K562 (cell line): Measurements from ENCODE around the gene PPP1R2B. TPM values are rescaled to one million over a fixed set of nuclear protein-coding genes. Genes with fewer than 3 reads are reported as not detected.

Experiments
- ATAC-seq: fragments of 200-7000 bp; cut with Tn5 transposase; 3 replicates; pipeline ENCODE4 v1.9.1; 2020; ENCODE audit warnings: moderate library complexity
- BruUV-seq: library from RNA; stranded (reverse); fragments of 400-500 nt; replicated peaks from 2 replicates; lab custom pipeline; 2021; lab: Mats Ljungman, UMichigan
- CTCF ChIA-PET: fragments of 300-600 bp; formaldehyde crosslinking; extraction: SDS; loops from one replicate; lab custom pipeline; 2021; ENCODE audit warnings: low intra/inter-chr PET ratio; lab: Yijun Ruan, JAX
- POLR2A ChIA-PET: fragments of 300-600, 350-650 bp; sonication (Branson Sonifier 250); formaldehyde crosslinking; extraction: SDS; loops from one replicate; lab custom pipeline; 2021; ENCODE audit warnings: antibody characterized with exemption, inconsistent platforms; lab: Yijun Ruan, JAX
- DNase-seq, 4 experiments: peaks; one replicate each; pipeline versions ENCODE4 v3.0.0 to v3.0.0-alpha.2; 2011 to 2018; ENCODE audit warnings: low spot score in 3 of 4, mixed read lengths in 3 of 4; ENCODE audit errors: extremely low read depth in 1 of 4
- FAIRE-seq: peaks from 2 replicates; lab custom pipeline; 2011; peaks lifted over from hg19 to GRCh38; lab: Jason Lieb, UNC
- H2AFZ ChIP-seq: 2 replicates; pipeline ENCODE4 v1.6.0; 2011; ENCODE audit warnings: low read depth, low read length, control low read depth, inconsistent platforms
- H3K27ac ChIP-seq: fragments of 200-600 bp; 3 replicates; pipeline ENCODE4 v1.8.0; 2011; ENCODE audit warnings: low read depth, mild to moderate bottlenecking, control low read depth, inconsistent platforms, low read length, moderate library complexity, mixed read lengths; ENCODE audit errors: extremely low read depth
- H3K27me3 ChIP-seq, 2 experiments: fragments of 300-600 bp in 1 of 2; 2 replicates in 1 of 2; 3 replicates in 1 of 2; pipeline versions ENCODE4 v1.6.0 to v1.8.0; 2011; ENCODE audit warnings: inconsistent platforms in 2 of 2, low read length in 2 of 2, mild to moderate bottlenecking in 1 of 2, mixed read lengths in 1 of 2, moderate library complexity in 1 of 2; ENCODE audit not compliant: control insufficient read depth in 2 of 2, insufficient read depth in 2 of 2
- H3K36me3 ChIP-seq: fragments of 300-600 bp; 3 replicates; pipeline ENCODE4 v1.8.0; 2011; ENCODE audit warnings: mild to moderate bottlenecking, low read length, inconsistent platforms; ENCODE audit not compliant: control insufficient read depth, insufficient read depth
- H3K4me1 ChIP-seq, 2 experiments: fragments of 200-600 bp in 1 of 2; replicated peaks in 1 of 2; 2 replicates in 1 of 2; 3 replicates in 1 of 2; pipeline versions ENCODE4 v1.5.1 to v1.8.0; 2011; ENCODE audit warnings: inconsistent platforms in 2 of 2, low read length in 2 of 2, mild to moderate bottlenecking in 1 of 2, mixed read lengths in 1 of 2, moderate library complexity in 1 of 2; ENCODE audit not compliant: control insufficient read depth in 2 of 2, insufficient read depth in 2 of 2
- H3K4me2 ChIP-seq: 2 replicates; pipeline ENCODE4 v1.6.1; 2011; ENCODE audit warnings: low read length, control low read depth, inconsistent platforms, mixed read lengths; ENCODE audit not compliant: insufficient read depth
- H3K4me3 ChIP-seq: fragments of 200-600 bp; sonication (generic), shearing (Covaris generic); 2 replicates; pipeline ENCODE4 v1.5.1; 2016; ENCODE audit warnings: control low read depth, inconsistent platforms
- H3K79me2 ChIP-seq: fragments of 200-600 bp; 3 replicates; pipeline ENCODE4 v1.8.0; 2011; ENCODE audit warnings: low read length, inconsistent platforms; ENCODE audit not compliant: control insufficient read depth, insufficient read depth
- H3K9ac ChIP-seq, 2 experiments: 2 replicates each; pipeline versions ENCODE4 v1.6.0 to v1.6.1; 2011; ENCODE audit warnings: low read depth in 2 of 2, low read length in 2 of 2, control low read depth in 1 of 2, inconsistent platforms in 1 of 2, mild to moderate bottlenecking in 1 of 2, mixed read lengths in 1 of 2; ENCODE audit not compliant: insufficient read depth in 1 of 2
- H3K9me1 ChIP-seq: one replicate; pipeline ENCODE4 v1.6.0; 2011; ENCODE audit warnings: inconsistent platforms, mild to moderate bottlenecking, low read length, moderate library complexity; ENCODE audit not compliant: control insufficient read depth, insufficient read depth
- H3K9me3 ChIP-seq: replicated peaks from 2 replicates; pipeline ENCODE4 v1.5.1; 2011; ENCODE audit warnings: low read depth, low read length, inconsistent platforms; ENCODE audit not compliant: control insufficient read depth, insufficient read depth
- H4K20me1 ChIP-seq: replicated peaks from 2 replicates; pipeline ENCODE4 v1.6.1; 2011; ENCODE audit warnings: low read length, inconsistent platforms, mixed read lengths; ENCODE audit not compliant: control insufficient read depth, insufficient read depth
- ASH1L ChIP-seq: fragments of 450-650 bp; IDR thresholded peaks from 2 replicates; pipeline ENCODE4 v1.6.1; 2018; ENCODE audit warnings: borderline replicate concordance, mild to moderate bottlenecking, low read depth; ENCODE audit not compliant: partially characterized antibody
- ELK3 ChIP-seq: fragments of 450-650 bp; formaldehyde crosslinking; IDR thresholded peaks from 2 replicates; pipeline ENCODE4 v1.4.0; 2020; ENCODE audit warnings: mild to moderate bottlenecking
- GTF3C2 ChIP-seq: IDR thresholded peaks from 3 replicates; pipeline ENCODE4 v1.6.1; 2011; ENCODE audit warnings: borderline replicate concordance, mild to moderate bottlenecking, moderate library complexity; ENCODE audit not compliant: insufficient read length; ENCODE audit errors: extremely low read depth
- HNRNPL ChIP-seq: fragments of 200-400 bp; formaldehyde crosslinking; IDR thresholded peaks from 2 replicates; pipeline ENCODE4 v1.6.1; 2017; ENCODE audit warnings: low read depth, mild to moderate bottlenecking, low read length
- POLR2AphosphoS2 ChIP-seq: IDR thresholded peaks from 2 replicates; pipeline ENCODE4 v1.6.1; 2012; ENCODE audit warnings: low read length, improper control_type of control experiment
- PTTG1 ChIP-seq: fragments of 450-650 bp; IDR thresholded peaks from 2 replicates; pipeline ENCODE4 v1.6.1; 2016; ENCODE audit warnings: low read depth, mild to moderate bottlenecking, missing genetic modification characterization, missing compliant biosample characterization
- RBM34 ChIP-seq: fragments of 200-400 bp; formaldehyde crosslinking; IDR thresholded peaks from 2 replicates; pipeline ENCODE4 v1.6.1; 2018; ENCODE audit warnings: low read length, borderline replicate concordance; ENCODE audit not compliant: insufficient read depth
- RBM39 ChIP-seq: fragments of 200-400 bp; formaldehyde crosslinking; optimal IDR thresholded peaks from 2 replicates; pipeline ENCODE3; 2018; ENCODE audit warnings: low read depth, low read length
- SMAD1 ChIP-seq: fragments of 150-350 bp; IDR thresholded peaks from 2 replicates; pipeline ENCODE4 v1.6.1; 2014; ENCODE audit warnings: low read length, low read depth; ENCODE audit not compliant: partially characterized antibody
- TRIM24 ChIP-seq, 2 experiments: fragments of 450-650 bp; IDR thresholded peaks; 2 replicates each; pipeline ENCODE4 v1.6.1; 2016
- ZNF431 ChIP-seq: sonication (generic); formaldehyde crosslinking; IDR thresholded peaks from 2 replicates; pipeline ENCODE4 v1.8.0; 2022; ENCODE audit warnings: mild to moderate bottlenecking, missing genetic modification reagents
- WGBS: fragments of 100-300 bp; shearing (Covaris generic); methylation state at CpG from one replicate; pipeline ENCODE4 v1.1.6; 2016; ENCODE audit warnings: low coverage, mixed read lengths; ENCODE audit not compliant: insufficient coverage; ENCODE audit errors: missing lambda C conversion rate; 5-methylcytosine and 5-hydroxymethylcytosine counted together
- in situ Hi-C: fragments of 300-500 bp; cut with MboI; formaldehyde crosslinking; loops from 4 replicates; pipeline ENCODE4 v1.15.0; 2018; ENCODE audit warnings: inconsistent platforms, mixed read lengths
- intact Hi-C: fragments of 100-400 bp; cut with micrococcal nuclease; formaldehyde crosslinking; loops from 2 replicates; pipeline ENCODE4 v1.14.2; 2022
- polyA plus RNA-seq, 8 experiments: library from polyadenylated mRNA; depleted of rRNA in 4 of 8; stranded (reverse) in 5 of 8; unstranded in 3 of 8; fragments of >200 nt; fragmentation: Nextera tagmentation in 2 of 8; fragmentation: Illumina TruSeq in 1 of 8; extraction: Ambion mirVana in 2 of 8; extraction: Trizol in 1 of 8; gene quantifications; 2 replicates each; pipeline versions ENCODE4 v1.2.1 to v1.2.3, GENCODE V29; 2011 to 2014; ENCODE audit warnings: inconsistent platforms in 1 of 8, missing spikeins in 1 of 8
- total RNA-seq, 7 experiments: library from RNA; depleted of rRNA in 6 of 7; stranded (reverse); fragments of >200 nt in 6 of 7; fragmentation: Illumina TruSeq in 2 of 7; extraction: Trizol in 2 of 7; gene quantifications; 2 replicates each; pipeline versions ENCODE4 v1.2.1 to v1.2.3, GENCODE V29; 2011 to 2021; ENCODE audit warnings: low replicate concordance in 1 of 7

The PPP1R2B gene
- total and polyA plus RNA-seq, 9 of the 15 experiments (the other 6 are each of a cell fraction or from before 2014, with no cell fraction given) = 0.06 to 0.11 TPM; not detected in 7

GRCh38 chr5:156802501-156802900 is 47.6 kb upstream of the PPP1R2B start (continued):
- no peak for TF ChIP-seq ELK3
- TF ChIP-seq POLR2AphosphoS2 = no peak
- TF ChIP-seq GTF3C2 = no peak
- no peak for TF ChIP-seq TRIM24 (IDR thresholded peaks at IDR 0.05)
- no peak for TF ChIP-seq RBM39
- TF ChIP-seq PTTG1 (tag) = no peak

- Histone ChIP-seq H3K4me3 (no peak overlapping the region), H4K20me1 (no peaks in the 10 kb centered on the region), H3K36me3 (no peaks in the 10 kb centered on the region), H3K27me3 (no peaks in the 10 kb centered on the region), H3K27ac (no peak overlapping the region), H2AFZ (no peak overlapping the region), H3K4me1 (no peaks in the 10 kb centered on the region), H3K9ac (no peak overlapping the region), H3K9me1 (no peaks in the 10 kb centered on the region), H3K9me3 (no peaks in the 10 kb centered on the region), H3K79me2 (no peaks in the 10 kb centered on the region), H3K4me2 (no peak overlapping the region)
- DNase-seq (no peak), ATAC-seq (no peak), FAIRE-seq (no peak)
- no TSS peak for BruUV-seq
- TF ChIP-seq HNRNPL (no peak), ASH1L (no peak), SMAD1 (no peak), ZNF431 (CRISPR knock-in tag) (no peak), RBM34 (no peak)
- ChIA-PET CTCF (no interaction called here), POLR2A (no interaction called here)
- intact Hi-C loops (no loop called here), in situ Hi-C loops (no loop called here)
- 0% methylated on average over 2 of the region's 2 CpGs for WGBS
Observed at GRCh38 chr5:156803404-156803803, 46.7 kb upstream of the PPP1R2B start.
